Nephron progenitor cell (in vitro differentiated cells): ENCODE data around the gene C7orf33.

Experiments used
- DNase-seq: peaks from one replicate; pipeline ENCODE4 v3.0.0; 2021
- H3K27ac Mint-ChIP-seq: 2 replicates; pipeline ENCODE4 v1.8.0; 2021; ENCODE audit warnings: mild to moderate bottlenecking, moderate library complexity, mixed read lengths
- H3K27me3 Mint-ChIP-seq: 2 replicates; pipeline ENCODE4 v1.8.0; 2021; ENCODE audit warnings: mild to moderate bottlenecking, low read depth, mixed read lengths; ENCODE audit not compliant: poor library complexity
- H3K36me3 Mint-ChIP-seq: 2 replicates; pipeline ENCODE4 v1.8.0; 2021; ENCODE audit warnings: low read depth, mixed read lengths
- H3K4me1 Mint-ChIP-seq: 2 replicates; pipeline ENCODE4 v1.8.0; 2021; ENCODE audit warnings: mixed read lengths
- H3K4me3 Mint-ChIP-seq: 2 replicates; pipeline ENCODE4 v1.8.0; 2021; ENCODE audit warnings: mild to moderate bottlenecking, moderate library complexity, mixed read lengths
- H3K9me3 Mint-ChIP-seq: 2 replicates; pipeline ENCODE4 v1.8.0; 2021; ENCODE audit warnings: mild to moderate bottlenecking, moderate library complexity, mixed read lengths
- CTCF ChIP-seq: fragments of 200-600 bp; sonication (generic); IDR thresholded peaks from 2 replicates; pipeline ENCODE4 v1.5.0; 2021; ENCODE audit warnings: antibody characterized with exemption

Gene C7orf33

GRCh38 chr7:148590471-148590870, at the start of gene C7orf33:
Gene C7orf33, plus strand, starts transcription at chr7:148590766. Its CDS starts 160 bp downstream, at chr7:148590926.
- TF ChIP-seq CTCF, result no peak
- Mint-ChIP-seq H3K9me3 (peaks cover 5% of the 10 kb centered on the region), H3K27me3 (peaks cover 12% of the 10 kb centered on the region), H3K27ac (no peak within 1 kb of the TSS), H3K4me3 (no peak within 1 kb of the TSS), H3K36me3 (no peaks in the 10 kb centered on the region), H3K4me1 (no peaks in the 10 kb centered on the region)
- no peak for DNase-seq

GRCh38 chr7:148541891-148542504, 48.6 kb upstream of the C7orf33 start:
- TF ChIP-seq CTCF, result no peak
- Mint-ChIP-seq H3K4me3 (no peak overlapping the region), H3K4me1 (peaks cover 12% of the 10 kb centered on the region), H3K9me3 (no peaks in the 10 kb centered on the region), H3K36me3 (no peaks in the 10 kb centered on the region), H3K27ac (no peak overlapping the region), H3K27me3 (peaks cover 9% of the 10 kb centered on the region)
- no peak for DNase-seq

- Mint-ChIP-seq H3K36me3 (no peaks in the 10 kb centered on the region), H3K27ac (no peak overlapping the region), H3K27me3 (peaks cover 12% of the 10 kb centered on the region), H3K4me3 (no peak overlapping the region), H3K4me1 (peaks cover under 1% of the 10 kb centered on the region), H3K9me3 (no peaks in the 10 kb centered on the region)
- TF ChIP-seq CTCF, result no peak
- DNase-seq, result no peak
Measured at GRCh38 chr7:148543302-148543701, 47.3 kb upstream of the C7orf33 start.

GRCh38 chr7:148545172-148545571, 45.4 kb upstream of the C7orf33 start:
- DNase-seq, result no peak
- no peak for TF ChIP-seq CTCF
- Mint-ChIP-seq H3K27ac (no peak overlapping the region), H3K36me3 (no peaks in the 10 kb centered on the region), H3K4me1 (no peaks in the 10 kb centered on the region), H3K4me3 (no peak overlapping the region), H3K27me3 (peaks cover 12% of the 10 kb centered on the region), H3K9me3 (no peaks in the 10 kb centered on the region)

GRCh38 chr7:148545932-148546331, 44.6 kb upstream of the C7orf33 start:
- no peaks in the 10 kb centered on the region for H3K36me3 Mint-ChIP-seq
- no peak for DNase-seq
- H3K4me3 Mint-ChIP-seq, result no peak overlapping the region
- TF ChIP-seq CTCF, result no peak
- H3K9me3 Mint-ChIP-seq, result no peaks in the 10 kb centered on the region
- no peaks in the 10 kb centered on the region for H3K4me1 Mint-ChIP-seq
- peaks cover 12% of the 10 kb centered on the region for H3K27me3 Mint-ChIP-seq
- no peak overlapping the region for H3K27ac Mint-ChIP-seq

- H3K36me3 Mint-ChIP-seq, result no peaks in the 10 kb centered on the region
- no peaks in the 10 kb centered on the region for H3K4me1 Mint-ChIP-seq
- H3K27me3 Mint-ChIP-seq, result peaks cover 12% of the 10 kb centered on the region
Measured at GRCh38 chr7:148546857-148547256, 43.7 kb upstream of the C7orf33 start.

More at GRCh38 chr7:148546857-148547256, 43.7 kb upstream of the C7orf33 start:
- DNase-seq, result no peak
- Mint-ChIP-seq H3K4me3 (no peak overlapping the region), H3K27ac (no peak overlapping the region), H3K9me3 (no peaks in the 10 kb centered on the region)
- no peak for TF ChIP-seq CTCF
